Stimulated activated CD4-positive, alpha-beta T cell treated with anti-CD3 and anti-CD28 coated beads, Interleukin-15, amount 100 ng/mL, for 1 hour (primary cell): Measurements from ENCODE around the gene RCC1.
"Not testable (repeated sequence)": the region's sequence is repeated elsewhere in the genome, so short reads cannot be mapped to it uniquely, and the experiment has no call there.

Source experiments
- DNase-seq, 2 donors: peaks; one replicate each; pipeline ENCODE4 v3.0.0-alpha.2; 2020; ENCODE audit warnings: low read depth in 1 of 2, low spot score in 1 of 2

The RCC1 gene, protein sequence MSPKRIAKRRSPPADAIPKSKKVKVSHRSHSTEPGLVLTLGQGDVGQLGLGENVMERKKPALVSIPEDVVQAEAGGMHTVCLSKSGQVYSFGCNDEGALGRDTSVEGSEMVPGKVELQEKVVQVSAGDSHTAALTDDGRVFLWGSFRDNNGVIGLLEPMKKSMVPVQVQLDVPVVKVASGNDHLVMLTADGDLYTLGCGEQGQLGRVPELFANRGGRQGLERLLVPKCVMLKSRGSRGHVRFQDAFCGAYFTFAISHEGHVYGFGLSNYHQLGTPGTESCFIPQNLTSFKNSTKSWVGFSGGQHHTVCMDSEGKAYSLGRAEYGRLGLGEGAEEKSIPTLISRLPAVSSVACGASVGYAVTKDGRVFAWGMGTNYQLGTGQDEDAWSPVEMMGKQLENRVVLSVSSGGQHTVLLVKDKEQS

DNA sequence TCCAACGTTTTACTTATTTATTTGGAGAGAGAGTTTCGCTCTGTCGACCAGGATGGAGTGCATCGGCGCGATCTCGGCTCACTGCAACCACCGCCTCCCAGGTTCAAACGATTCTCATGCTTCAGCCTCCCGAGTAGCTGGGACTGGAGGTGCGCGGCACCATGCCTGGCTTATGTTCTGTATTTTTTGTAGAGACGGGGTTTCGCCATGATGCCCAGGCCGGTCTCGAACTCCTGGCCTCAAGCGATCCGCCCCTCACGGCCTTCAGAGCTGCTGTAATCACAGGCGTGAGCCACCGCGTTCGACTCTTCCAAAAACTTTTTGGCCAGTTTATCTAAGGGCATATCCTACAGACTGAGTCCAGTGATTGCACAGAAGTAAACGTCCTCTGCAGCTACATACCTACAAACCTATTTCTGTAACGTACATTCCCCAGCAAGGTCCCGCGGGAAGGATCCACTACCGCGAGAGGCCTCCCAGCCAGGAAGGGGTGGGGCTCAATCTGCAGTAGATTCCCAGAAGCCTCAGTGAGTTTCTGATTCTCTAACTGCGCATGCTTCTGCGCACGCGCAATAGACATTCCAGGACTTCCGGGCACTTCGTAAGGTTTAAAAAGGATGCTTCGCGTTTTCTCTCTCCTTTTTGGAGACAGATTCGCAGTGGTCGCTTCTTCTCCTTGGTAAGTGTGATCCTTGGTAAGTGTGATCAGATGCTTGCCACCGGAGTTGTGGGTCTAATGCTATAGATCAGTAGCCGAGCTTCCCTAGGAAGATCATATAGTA is at the start of gene RCC1:
Gene RCC1, plus strand, starts transcription at position 638 of the 782 bp plus-strand sequence. CDS start 23,824 bp downstream, outside the sequence.
- peak; percentile 83 to 90 for DNase-seq

GRCh38 chr1:28456078-28456477 is 49.8 kb upstream of the RCC1 start:
- no peak for DNase-seq

GRCh38 chr1:28457678-28458077 is 48.2 kb upstream of the RCC1 start:
- no peak for DNase-seq

DNA sequence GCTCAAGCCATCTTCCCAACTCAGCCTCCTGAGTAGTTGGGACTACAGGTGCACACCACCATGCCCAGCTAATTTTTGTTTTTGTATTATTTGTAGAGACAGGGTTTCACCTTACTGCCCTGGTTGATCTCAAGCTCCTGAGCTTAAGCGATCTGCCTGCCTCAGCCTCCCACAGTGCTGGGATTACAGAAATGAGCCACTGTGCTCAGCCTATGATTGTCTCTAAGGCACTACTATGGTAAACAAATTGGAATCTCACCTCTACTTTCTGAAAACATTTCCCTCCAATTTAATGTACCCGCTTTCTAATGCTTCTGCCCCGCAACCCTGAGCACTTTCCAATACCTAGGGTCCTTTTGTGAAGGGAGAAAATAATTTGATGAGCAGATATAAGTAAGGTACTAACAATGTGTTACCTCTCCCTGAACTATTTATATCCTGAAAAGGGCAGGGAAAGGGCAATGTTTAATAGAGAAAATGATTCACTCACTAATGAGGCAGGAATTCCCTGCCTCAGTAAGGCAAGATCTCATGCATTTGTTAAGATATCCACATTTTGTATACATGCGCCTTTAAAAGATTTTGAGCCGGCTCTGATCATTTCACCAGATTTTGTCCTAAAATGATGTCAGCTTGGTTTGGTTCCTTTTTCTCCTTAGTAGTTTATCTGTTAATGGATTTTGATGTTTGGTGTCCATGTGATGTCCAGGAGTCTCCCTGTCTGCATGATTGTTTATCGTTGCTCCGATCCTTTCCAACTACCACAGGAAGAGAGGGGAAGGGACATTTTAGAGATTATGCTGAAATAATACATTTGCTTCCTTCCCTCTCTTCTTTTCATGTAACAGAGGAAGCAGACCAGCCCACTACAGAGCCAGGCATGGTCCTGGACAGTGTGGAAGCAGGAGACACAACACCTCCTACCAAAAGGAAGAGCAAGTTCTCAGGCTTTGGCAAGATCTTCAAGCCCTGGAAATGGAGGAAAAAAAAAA is 47.3 kb upstream of the RCC1 start:
- no peak for DNase-seq

GRCh38 chr1:28466226-28466778 is 39.5 kb upstream of the RCC1 start:
- no peak for DNase-seq

DNA sequence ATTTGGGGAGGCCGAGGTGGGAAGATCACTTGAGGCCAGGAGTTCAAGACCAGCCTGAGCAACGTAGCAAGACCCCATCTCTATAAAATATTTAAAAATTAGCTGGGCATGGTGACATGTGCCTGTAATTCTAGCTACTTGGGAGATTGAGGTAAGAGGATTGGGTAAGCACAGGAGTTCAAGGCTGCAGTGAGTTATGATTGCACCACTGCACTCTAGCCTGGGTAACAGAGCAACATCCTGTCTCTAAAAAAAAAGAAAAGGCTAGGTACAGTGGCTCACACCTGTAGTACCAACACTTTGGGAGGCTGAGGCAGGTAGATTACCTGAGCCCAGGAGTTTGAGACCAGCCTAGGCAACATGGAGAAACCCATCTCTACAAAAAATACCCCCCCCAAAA is 35.7 kb upstream of the RCC1 start:
- no peak for DNase-seq

DNA sequence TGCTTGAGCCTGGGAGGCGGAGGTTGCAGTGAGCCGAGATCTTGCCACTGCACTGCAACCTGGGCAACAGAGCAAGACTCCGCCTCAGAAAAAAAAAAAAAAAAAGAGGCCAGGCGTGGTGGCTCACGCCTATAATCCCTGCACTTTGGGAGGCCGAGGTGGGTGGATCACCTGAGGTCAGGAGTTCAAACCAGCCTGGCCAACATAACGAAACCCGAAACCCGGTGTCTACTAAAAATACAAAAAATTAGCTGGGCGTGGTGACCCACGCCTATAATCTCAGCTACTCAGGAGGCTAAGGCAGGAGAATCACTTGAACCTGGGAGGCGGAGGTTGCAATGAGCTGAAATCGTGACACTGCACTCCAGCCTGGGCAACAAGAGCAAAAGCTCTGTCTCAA is 26.3 kb upstream of the RCC1 start:
- DNase-seq = not testable (repeated sequence)

DNA sequence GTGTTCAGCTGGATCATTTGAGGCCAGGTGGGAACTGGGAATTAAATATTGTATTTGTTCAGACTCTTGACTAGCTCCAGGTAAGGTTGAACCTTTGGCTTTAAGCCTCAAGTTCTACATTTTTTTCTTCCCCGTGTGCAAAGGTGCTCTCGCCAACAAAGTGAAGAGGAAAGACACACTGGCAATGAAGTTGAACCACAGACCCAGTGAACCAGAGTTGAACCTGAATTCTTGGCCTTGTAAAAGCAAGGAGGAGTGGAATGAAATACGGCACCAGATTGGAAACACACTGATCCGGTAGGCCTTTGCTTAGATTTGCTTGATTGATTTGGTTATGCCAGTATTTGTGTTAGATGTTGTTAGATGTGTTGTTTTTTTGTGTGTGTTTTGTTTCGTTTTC is 25.5 kb upstream of the RCC1 start:
- no peak for DNase-seq

- no peak for DNase-seq
Observed at GRCh38 chr1:28482138-28482537, 23.7 kb upstream of the RCC1 start.

GRCh38 chr1:28482702-28483101 is 23.1 kb upstream of the RCC1 start:
- DNase-seq = no peak

- no peak for DNase-seq
Observed at GRCh38 chr1:28494737-28495136, 11.1 kb upstream of the RCC1 start.

DNA sequence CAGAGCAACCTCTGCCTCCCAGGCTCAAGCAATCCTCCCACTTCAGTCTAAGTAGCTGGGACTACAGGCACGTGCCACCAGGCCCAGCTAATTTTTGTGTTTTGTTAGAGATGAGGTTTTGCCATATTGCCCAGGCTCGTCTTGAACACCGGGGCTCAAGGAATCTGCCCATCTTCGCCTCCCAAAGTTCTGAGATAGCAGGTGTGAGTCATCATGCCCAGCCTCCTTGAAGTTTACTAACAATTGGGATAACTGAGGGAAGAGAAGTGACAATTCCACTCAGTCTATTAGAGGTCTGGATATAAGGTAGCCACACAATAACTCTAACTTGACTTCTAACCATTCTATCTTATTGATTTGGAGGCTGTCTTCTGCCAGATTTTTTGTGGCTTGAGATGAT is 6.3 kb upstream of the RCC1 start:
- no peak for DNase-seq

DNA sequence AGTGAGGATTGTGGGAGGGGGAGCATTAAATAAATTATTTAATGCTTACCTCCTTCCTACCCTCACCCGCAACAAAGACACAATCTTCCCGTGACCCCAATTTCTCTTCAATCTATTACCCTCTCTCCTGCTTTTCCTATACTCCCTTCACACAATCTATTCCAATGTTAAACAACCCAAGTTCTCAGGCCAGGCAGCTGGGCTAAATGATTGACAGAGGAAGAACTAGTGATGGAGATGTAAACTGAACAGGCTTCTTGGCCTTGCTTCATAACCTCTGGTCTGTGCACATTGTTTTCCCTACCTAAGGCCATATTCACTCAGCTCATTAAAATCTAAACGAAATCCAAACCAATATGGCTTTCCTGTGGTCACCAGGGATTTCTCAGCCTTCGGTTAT is 3.9 kb upstream of the RCC1 start:
- no peak for DNase-seq

- no peak for DNase-seq
Observed at GRCh38 chr1:28503117-28503516, 2.7 kb upstream of the RCC1 start.

DNA sequence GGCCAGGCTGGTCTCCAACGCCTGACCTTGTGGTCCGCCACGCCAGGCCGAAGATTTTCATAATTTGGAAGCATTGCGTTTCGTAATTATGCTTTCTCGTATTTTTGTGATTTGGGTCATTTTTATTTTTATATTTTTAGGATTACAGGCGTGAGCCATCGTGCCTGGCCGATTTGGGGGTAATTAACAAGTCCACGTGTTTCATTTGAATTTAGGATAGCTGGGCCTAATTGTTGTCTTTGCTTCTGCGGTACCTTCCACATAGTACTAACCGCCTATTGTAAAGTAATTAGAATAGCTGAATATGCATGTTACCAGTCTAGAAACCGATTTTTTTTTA is 1.0 kb downstream of the RCC1 start:
- no peak for DNase-seq

GRCh38 chr1:28507247-28507645 is 1.4 kb downstream of the RCC1 start:
- peak in 1 of 2 donors; percentile 28 for DNase-seq

DNA sequence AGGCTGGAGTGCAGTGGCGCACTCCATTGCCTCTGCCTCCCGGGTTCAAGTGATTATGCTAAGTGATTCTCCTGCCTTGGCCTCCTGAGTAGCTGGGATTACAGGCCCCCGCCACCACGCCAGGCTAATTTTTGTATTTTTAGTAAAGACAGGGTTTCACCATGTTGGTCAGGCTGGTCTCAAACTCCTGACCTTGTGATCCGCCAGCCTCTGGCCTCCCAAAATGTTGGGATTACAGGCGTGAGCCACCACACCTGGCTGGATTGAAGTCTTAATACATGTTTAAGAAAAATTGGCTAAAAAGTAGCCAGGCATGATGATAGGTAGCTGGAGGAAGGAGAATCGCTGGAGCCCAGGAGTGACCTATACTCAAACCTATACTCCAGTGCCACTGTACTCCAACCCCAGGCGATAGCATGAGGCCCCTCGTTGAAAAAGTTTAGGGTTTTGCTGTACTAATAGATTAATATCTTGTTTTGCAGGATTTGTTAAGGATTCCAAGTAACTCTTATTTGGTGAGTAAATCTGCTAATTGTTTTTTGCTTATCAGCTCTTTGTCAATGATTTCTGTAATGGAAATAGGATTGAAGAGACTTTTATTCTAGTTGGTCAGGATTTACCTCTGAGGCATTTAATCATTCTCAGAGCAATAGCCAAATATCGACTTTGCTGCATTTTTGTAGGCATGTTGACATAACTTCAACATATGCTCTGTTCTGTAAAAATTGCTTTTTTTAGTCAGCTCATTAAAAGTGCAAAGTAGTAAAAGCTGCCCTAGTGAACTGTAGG is 2.0 kb downstream of the RCC1 start:
- no peak for DNase-seq

GRCh38 chr1:28508435-28508754 is 2.6 kb downstream of the RCC1 start:
- DNase-seq = no peak

- peak in 1 of 2 donors; percentile 35 for DNase-seq
Observed at GRCh38 chr1:28509705-28510272, 3.9 kb downstream of the RCC1 start.
